Gastrocnemius medialis (tissue), 4 donors: Measurements from ENCODE around the gene MELTF.

Experiments
- CTCF ChIP-seq, 5 experiments: fragments of 450-650 bp in 3 of 5; fragments of 200-600 bp in 2 of 5; sonication (generic) in 2 of 5; IDR thresholded peaks in 4 of 5; conservative IDR thresholded peaks in 1 of 5; 1 replicate in 4 of 5; 2 replicates in 1 of 5; pipeline ENCODE4 v1.5.1; 2016 to 2019; ENCODE audit warnings: antibody characterized with exemption in 5 of 5, mild to moderate bottlenecking in 3 of 5, moderate library complexity in 3 of 5
- POLR2A ChIP-seq, 2 donors: fragments of 450-650 bp; IDR thresholded peaks; one replicate each; pipeline ENCODE4 v1.6.1; 2017; ENCODE audit warnings: antibody characterized with exemption in 2 of 2, mild to moderate bottlenecking in 2 of 2, moderate library complexity in 2 of 2

GRCh38 chr3:196974661-196975060 is 55.0 kb downstream of the MELTF start:
- no peak for TF ChIP-seq CTCF (IDR thresholded peaks at IDR 0.05 in 4 of 5, conservative IDR thresholded peaks at IDR 0.05 in 1 of 5)
- no peak for TF ChIP-seq POLR2A (IDR thresholded peaks at IDR 0.05)
